GM13977 (cell line): Measurements from ENCODE around the gene CD58.

Experiments used
- DNase-seq: peaks from one replicate; pipeline ENCODE4 v3.0.0; 2012; ENCODE audit warnings: low spot score
- in situ Hi-C: fragments of 300-500 bp; cut with MboI; formaldehyde crosslinking; loops from one replicate; pipeline ENCODE4 v1.12.0; 2022; ENCODE audit warnings: low sequenced_read_pairs, low pct_unique_long_range_greater_than_20kb, mixed read lengths, inconsistent platforms; ENCODE audit not compliant: unreplicated experiment
- TF ChIP-seq, protein P1 (sequence below): IDR thresholded peaks from 2 replicates; pipeline ENCODE4 v1.5.1; 2012; ENCODE audit warnings: mild to moderate bottlenecking, control low read depth; ENCODE audit not compliant: insufficient read depth; ENCODE audit errors: extremely low read depth, missing control alignments

CD58 gene

DNA sequence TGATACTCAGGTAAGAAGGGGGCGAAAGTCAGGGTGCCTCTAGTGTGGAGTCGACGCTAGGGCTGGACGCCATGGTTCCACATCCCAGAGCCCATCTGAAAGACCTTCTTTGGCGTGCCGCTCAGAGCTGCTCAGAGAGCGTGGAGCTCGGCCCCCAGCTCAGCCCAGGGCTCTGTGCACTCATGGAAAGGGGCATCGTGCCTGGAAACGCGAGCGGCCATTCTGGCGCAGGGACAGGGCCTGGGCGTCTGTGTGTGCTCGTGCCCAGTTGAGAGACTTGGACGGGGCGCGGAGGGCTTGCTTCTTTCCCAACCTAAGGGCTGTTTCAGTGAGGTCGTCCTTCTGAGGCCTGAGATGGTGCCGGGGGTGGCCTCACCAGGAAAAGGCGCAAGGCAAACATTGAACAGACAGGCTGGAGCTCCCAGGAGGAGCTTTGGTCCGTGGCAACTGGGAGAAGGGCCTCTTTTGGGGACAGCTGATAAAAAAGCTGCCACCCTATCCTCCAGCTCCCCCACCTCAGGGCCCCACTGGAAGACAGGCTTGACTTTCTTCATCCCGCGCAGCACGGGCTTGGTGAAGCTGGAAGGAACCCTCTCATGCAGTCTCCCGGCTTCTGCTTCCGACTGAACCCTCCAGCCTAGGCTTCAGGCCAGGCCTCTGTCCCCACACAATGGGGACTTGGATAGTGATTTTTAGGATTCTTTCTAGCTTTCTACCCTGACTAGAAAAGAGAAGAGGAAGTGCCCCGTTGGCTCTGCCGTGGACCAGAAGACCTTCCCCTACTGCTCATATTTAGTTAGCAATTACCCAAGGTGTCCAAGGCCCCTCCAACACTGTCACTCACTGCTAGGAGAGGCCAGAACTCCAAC, 77.1 kb downstream of the CD58 start:
- no peak for DNase-seq
- in situ Hi-C loops: no loop called here
- TF ChIP-seq, protein P1, sequence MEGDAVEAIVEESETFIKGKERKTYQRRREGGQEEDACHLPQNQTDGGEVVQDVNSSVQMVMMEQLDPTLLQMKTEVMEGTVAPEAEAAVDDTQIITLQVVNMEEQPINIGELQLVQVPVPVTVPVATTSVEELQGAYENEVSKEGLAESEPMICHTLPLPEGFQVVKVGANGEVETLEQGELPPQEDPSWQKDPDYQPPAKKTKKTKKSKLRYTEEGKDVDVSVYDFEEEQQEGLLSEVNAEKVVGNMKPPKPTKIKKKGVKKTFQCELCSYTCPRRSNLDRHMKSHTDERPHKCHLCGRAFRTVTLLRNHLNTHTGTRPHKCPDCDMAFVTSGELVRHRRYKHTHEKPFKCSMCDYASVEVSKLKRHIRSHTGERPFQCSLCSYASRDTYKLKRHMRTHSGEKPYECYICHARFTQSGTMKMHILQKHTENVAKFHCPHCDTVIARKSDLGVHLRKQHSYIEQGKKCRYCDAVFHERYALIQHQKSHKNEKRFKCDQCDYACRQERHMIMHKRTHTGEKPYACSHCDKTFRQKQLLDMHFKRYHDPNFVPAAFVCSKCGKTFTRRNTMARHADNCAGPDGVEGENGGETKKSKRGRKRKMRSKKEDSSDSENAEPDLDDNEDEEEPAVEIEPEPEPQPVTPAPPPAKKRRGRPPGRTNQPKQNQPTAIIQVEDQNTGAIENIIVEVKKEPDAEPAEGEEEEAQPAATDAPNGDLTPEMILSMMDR: no peak

DNA sequence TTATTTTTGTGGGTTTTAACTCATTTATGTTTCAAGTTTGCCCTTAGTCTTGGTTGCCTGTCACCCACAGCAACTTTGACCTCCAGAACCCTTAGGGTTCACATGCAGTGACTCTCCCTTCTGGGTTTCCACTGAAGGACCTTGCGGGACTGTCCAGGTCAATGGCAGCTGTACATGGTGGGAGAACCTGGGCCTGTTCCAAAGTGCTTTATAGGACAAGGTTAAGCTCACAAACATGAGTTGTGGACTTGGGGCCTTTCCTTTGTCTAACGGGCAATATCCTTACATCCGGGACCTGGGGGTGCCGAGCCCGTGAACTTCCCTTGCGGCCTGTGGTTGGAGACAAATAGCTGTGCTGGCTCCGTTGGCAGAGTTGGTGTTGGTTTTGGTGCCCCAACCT, 77.8 kb downstream of the CD58 start:
- no peak for DNase-seq
- in situ Hi-C loops: no loop called here
- TF ChIP-seq, protein P1: no peak

DNA sequence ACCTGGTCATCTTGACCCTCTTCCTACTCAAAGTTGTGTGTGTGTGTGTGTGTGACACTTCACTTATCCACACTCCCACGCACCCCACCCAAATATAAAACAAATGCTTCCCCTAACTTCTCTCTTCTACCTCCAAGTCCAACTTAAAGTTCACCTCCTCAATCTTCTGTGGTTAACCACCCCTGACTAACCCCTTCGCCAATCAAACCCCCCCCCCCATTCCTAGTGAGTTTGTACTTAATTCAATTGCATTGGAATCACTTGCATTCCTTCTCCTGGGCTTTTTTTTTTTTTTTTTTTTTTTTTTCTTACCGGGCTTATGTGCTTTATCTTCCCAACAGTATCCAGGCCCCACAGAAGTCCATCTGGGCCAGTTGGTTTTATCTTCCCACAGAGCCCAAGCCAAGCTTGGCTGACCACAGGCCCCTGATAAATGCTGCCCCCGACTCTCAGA, 78.4 kb downstream of the CD58 start:
- no peak for DNase-seq
- TF ChIP-seq, protein P1: no peak
- in situ Hi-C loops: no loop called here

DNA sequence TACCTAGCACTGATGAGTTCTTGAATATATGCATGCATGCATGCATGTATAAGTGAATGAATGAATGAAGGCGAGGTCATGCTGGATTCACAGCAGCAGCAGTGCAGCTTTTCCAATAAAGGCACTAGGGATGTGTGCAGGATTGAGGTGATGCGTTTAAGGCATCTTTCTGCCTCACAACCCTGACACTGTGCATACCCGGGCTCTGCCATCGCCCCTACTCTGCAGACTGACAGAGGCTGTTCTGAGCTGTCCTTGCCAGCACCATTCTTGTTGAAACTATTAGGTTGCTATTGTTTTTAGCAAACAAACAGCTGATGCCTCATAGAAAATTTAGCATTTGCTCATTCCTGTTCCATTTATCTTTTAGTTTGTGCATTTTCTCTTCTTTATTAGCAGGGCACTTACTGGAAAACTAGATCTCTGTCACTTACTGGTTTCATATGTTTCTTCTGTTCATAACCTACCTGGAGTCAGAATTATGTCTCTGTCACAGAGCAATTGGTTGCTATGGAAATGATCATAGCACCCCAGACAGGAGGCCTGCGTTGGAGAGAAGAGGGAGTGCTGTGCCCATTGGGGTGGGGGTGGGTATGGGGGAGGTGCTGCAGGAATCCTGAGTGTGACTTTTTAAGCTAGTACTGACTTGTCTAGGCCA, 79.0 kb downstream of the CD58 start:
- TF ChIP-seq, protein P1: no peak
- no peak for DNase-seq
- in situ Hi-C loops: no loop called here

DNA sequence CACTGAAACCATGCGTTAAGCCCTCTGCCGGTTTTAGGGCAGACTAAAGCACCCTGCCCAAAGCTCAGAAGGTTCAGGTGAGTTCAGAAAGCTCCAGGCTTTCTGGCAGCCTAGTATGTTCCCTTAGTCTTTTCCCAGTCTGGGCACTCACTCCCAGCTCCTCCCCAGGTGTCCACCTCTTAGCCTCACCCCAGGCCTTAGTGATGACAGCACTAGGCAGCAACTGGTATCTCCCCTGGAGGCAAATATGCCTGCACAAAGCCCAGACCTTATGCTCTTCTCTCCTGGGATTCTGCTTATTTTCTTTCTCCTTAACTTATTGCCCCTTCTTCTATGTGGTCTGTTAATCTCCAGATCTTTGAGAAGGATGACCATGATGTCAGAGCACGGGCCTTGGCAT, 80.2 kb downstream of the CD58 start:
- in situ Hi-C loops: no loop called here
- TF ChIP-seq, protein P1: no peak
- no peak for DNase-seq

DNA sequence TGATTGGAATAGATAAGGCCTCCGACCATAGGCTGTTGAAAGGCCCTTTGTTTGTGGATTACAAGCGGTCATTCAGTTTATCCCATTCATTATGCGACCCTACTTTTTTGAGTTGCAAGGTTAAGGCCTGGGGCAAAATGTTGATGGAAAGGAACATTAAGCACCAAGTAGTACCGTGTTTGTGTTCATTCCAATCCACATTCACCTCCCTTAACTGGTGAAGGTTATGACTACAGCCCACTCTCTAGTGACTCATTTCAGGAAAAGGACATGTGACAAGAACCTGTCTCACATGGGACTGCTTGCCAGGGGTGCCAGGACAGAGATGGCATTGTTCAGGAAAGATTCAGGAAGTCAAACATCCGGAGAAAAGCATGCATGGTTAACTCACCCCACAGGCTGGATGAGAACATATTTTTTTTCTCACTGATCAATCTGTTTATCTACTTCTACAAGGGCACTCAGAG, 81.6 kb downstream of the CD58 start:
- DNase-seq: no peak

More for the DNA sequence above, 81.6 kb downstream of the CD58 start:
- TF ChIP-seq, protein P1: no peak
- in situ Hi-C loops: loop anchor here (10.0 kb wide), 1 partner anchor 354 kb away; no protein-coding TSS in a partner anchor
